ENCODE data around the gene KIF19. TPM values are rescaled to one million over a fixed set of nuclear protein-coding genes. Genes with fewer than 3 reads are reported as not detected.

KIF19 gene
- total RNA-seq, 4 donors from 2014 or later = 0.81 to 2.1 (median 1.5) TPM

DNA sequence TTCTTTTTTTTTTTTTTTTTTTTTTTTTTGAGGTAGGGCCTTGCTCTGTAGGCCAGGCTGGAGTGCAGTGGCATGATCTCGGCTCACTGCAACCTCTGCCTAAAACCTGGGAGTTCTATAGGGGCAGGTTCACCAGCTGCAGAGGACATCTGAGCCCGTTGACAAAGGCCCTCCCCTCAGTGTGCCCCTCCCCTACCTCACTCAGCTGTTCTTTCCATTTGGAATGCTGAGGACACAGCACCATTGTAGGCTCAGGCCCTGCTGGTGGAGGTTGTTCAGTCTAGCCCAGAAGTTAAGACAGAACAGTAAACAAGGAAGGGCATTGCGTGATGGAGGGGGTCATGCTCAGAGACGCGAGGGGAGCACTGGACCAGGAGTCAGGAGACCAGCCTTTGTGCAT, 21.8 kb upstream of the KIF19 start:
- WGBS, 2 donors (ENCODE audit: low coverage in 1 of 2) = 81 to 90% methylated on average over 3 to 4 of the region's 5 CpGs
- Histone ChIP-seq H3K4me3 (no peak overlapping the region), H3K27me3 (peaks cover 39% of the 10 kb centered on the region), H3K36me3 (no peaks in the 10 kb centered on the region), H3K27ac (no peak overlapping the region), H3K9me3 (peaks cover 0 to 18% (median 0%) of the 10 kb centered on the region in 3 donors), H3K4me1 (no peaks in the 10 kb centered on the region)
- no peak for TF ChIP-seq POLR2A (IDR thresholded peaks at IDR 0.05)
- TF ChIP-seq CTCF (IDR thresholded peaks at IDR 0.05) = no peak
- TF ChIP-seq EP300 (IDR thresholded peaks at IDR 0.05) = no peak
- no peak for TF ChIP-seq POLR2AphosphoS5 (IDR thresholded peaks at IDR 0.05)
- no peak for ATAC-seq

GRCh38 chr17:74305865-74306654, 20.0 kb upstream of the KIF19 start:
- Histone ChIP-seq H3K9me3 (peaks cover 0 to 18% (median 0%) of the 10 kb centered on the region in 3 donors), H3K27me3 (peaks cover 29% of the 10 kb centered on the region), H3K36me3 (no peaks in the 10 kb centered on the region), H3K4me3 (no peak overlapping the region), H3K27ac (no peak overlapping the region), H3K4me1 (no peaks in the 10 kb centered on the region)
- 49 to 59% methylated on average over 5 to 7 of the region's 10 CpGs for WGBS, 2 donors (ENCODE audit: low coverage in 1 of 2)
- ATAC-seq = no peak
- TF ChIP-seq POLR2AphosphoS5 (IDR thresholded peaks at IDR 0.05) (no peak), EP300 (IDR thresholded peaks at IDR 0.05) (no peak), CTCF (IDR thresholded peaks at IDR 0.05) (no peak), POLR2A (IDR thresholded peaks at IDR 0.05) (no peak)

DNA sequence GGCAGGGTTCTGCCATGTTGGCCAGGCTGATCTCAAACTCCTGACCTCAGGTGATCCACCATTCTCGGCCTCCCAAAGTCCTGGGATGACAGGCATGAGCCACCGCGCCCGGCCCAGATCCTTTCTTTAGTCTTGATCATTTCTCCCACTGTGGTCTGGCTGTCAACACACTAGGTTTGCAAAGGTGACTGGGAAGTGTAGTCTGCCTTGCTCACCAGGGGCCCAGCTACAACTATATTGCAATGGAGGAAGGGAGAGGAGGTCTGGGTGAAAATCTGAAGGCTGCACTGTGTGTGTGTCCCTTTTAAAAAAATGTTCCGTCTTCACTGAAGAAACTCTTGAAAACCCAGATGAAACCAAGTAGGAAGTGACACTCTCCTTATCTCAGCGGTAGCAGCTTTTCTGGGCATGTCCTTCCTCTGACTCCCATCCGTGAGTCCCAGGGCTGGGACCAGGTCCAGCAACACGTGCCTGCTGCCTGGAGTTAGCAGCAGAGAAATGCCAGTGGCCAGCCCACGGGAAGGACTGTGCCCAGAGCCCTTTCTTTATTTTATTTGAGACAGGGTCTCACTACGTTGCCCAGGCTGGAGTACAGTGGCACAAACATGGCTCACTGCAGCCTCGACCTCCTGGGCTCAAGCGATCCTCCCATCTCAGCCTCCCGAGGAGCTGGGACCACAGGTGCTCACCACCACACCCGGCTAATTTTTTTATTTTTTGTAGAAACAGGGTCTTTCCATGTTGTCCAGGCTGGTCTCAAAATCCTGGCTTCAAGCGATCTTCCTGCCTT, 17.8 kb upstream of the KIF19 start:
- Histone ChIP-seq H3K27ac (no peak overlapping the region), H3K4me3 (no peak overlapping the region), H3K9me3 (peaks cover 0 to 30% (median 0%) of the 10 kb centered on the region in 3 donors), H3K27me3 (peaks cover 34% of the 10 kb centered on the region), H3K4me1 (no peaks in the 10 kb centered on the region), H3K36me3 (no peaks in the 10 kb centered on the region)
- ATAC-seq = no peak
- TF ChIP-seq EP300 (IDR thresholded peaks at IDR 0.05) (no peak), CTCF (IDR thresholded peaks at IDR 0.05) (no peak), POLR2AphosphoS5 (IDR thresholded peaks at IDR 0.05) (no peak)
- WGBS, 2 donors (ENCODE audit: low coverage in 1 of 2) = 79 to 83% methylated on average over 8 to 11 of the region's 15 CpGs

GRCh38 chr17:74309902-74310301, 16.1 kb upstream of the KIF19 start:
- Histone ChIP-seq H3K4me3 (no peak overlapping the region), H3K27ac (no peak overlapping the region), H3K27me3 (peaks cover 34% of the 10 kb centered on the region), H3K4me1 (no peaks in the 10 kb centered on the region), H3K9me3 (peaks cover 0 to 22% (median 0%) of the 10 kb centered on the region in 3 donors), H3K36me3 (no peaks in the 10 kb centered on the region)
- 88% methylated on average over 5 of the region's 12 CpGs; no CpG with 5 or more reads in 1 of the 2 donors for WGBS, 2 donors (ENCODE audit: low coverage in 1 of 2)
- TF ChIP-seq CTCF (IDR thresholded peaks at IDR 0.05) (no peak), POLR2AphosphoS5 (IDR thresholded peaks at IDR 0.05) (no peak), POLR2A (IDR thresholded peaks at IDR 0.05) (no peak), EP300 (IDR thresholded peaks at IDR 0.05) (no peak)
- ATAC-seq = no peak
